ENCODE results near the gene COL6A1.

Gene COL6A1

GRCh38 chr21:45954261-45954660 lies 27.3 kb upstream of the COL6A1 start:
- no peaks in the 10 kb centered on the region for H3K9me3 ChIP-seq (ENCODE audit: control insufficient read depth, insufficient read depth, low read length)
- H3K27ac ChIP-seq (ENCODE audit: low read depth, low read length) = no peak overlapping the region
- H3K4me2 ChIP-seq (ENCODE audit: low read length) = no peak overlapping the region
- H3K9me2 ChIP-seq (replicated peaks; ENCODE audit: control insufficient read depth, low read length) = no peaks in the 10 kb centered on the region
- no peaks in the 10 kb centered on the region for H3F3A ChIP-seq (ENCODE audit: control insufficient read depth, insufficient read depth)
- no peaks in the 10 kb centered on the region for H4K20me1 ChIP-seq (ENCODE audit: control insufficient read depth, insufficient read depth, low read depth, low read length)
- TF ChIP-seq CTCF (IDR thresholded peaks at IDR 0.05; ENCODE audit: low read depth, low read length, poor library complexity, severe bottlenecking) = no peak
- TF ChIP-seq EZH2phosphoT487 (IDR thresholded peaks at IDR 0.05; ENCODE audit: borderline replicate concordance, low read length) = no peak
- no peak overlapping the region for H3K4me3 ChIP-seq (ENCODE audit: low read length)
- H3K4me1 ChIP-seq (ENCODE audit: control insufficient read depth, low read length) = no peaks in the 10 kb centered on the region
- H3K27me3 ChIP-seq (ENCODE audit: control insufficient read depth, low read length) = peaks cover 5% of the 10 kb centered on the region; the same call in 1 of the 2 replicates
- no peaks in the 10 kb centered on the region for H3K36me3 ChIP-seq (ENCODE audit: control insufficient read depth, low read length)
- H3K79me2 ChIP-seq (ENCODE audit: control insufficient read depth, low read length) = no peaks in the 10 kb centered on the region

GRCh38 chr21:45954921-45955320 lies 26.6 kb upstream of the COL6A1 start:
- Histone ChIP-seq H3K27ac (ENCODE audit: low read depth, low read length) (no peak overlapping the region), H3K36me3 (ENCODE audit: control insufficient read depth, low read length) (no peaks in the 10 kb centered on the region), H3K27me3 (ENCODE audit: control insufficient read depth, low read length) (peaks cover 5% of the 10 kb centered on the region; the same call in 1 of the 2 replicates), H4K20me1 (ENCODE audit: control insufficient read depth, insufficient read depth, low read depth, low read length) (no peaks in the 10 kb centered on the region), H3K4me3 (ENCODE audit: low read length) (no peak overlapping the region), H3K79me2 (ENCODE audit: control insufficient read depth, low read length) (no peaks in the 10 kb centered on the region), H3K9me2 (replicated peaks; ENCODE audit: control insufficient read depth, low read length) (no peaks in the 10 kb centered on the region), H3K9me3 (ENCODE audit: control insufficient read depth, insufficient read depth, low read length) (no peaks in the 10 kb centered on the region), H3K4me2 (ENCODE audit: low read length) (no peak overlapping the region), H3K4me1 (ENCODE audit: control insufficient read depth, low read length) (no peaks in the 10 kb centered on the region), H3F3A (ENCODE audit: control insufficient read depth, insufficient read depth) (no peaks in the 10 kb centered on the region)
- no peak for TF ChIP-seq CTCF (IDR thresholded peaks at IDR 0.05; ENCODE audit: low read depth, low read length, poor library complexity, severe bottlenecking)

DNA sequence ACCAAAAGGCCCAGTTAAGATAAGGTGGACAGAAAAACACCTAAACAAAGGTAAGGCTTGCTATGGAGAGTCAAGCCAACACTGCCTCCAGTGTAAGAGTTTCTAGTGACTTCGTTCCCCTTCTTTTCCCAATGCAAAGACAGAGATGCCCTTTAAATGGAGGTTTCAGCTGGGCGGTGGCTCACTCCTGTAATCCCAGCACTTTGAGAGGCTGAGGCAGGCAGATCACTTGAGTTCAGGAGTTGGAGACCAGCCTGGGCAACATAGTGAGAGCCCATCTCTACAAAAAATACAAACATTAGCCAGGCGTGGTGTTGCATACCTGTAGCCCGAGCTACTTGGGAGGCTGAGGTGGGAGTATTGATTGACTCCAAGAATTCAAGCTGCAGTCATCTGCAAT lies 24.0 kb upstream of the COL6A1 start:
- no peak overlapping the region for H3K4me3 ChIP-seq (ENCODE audit: low read length)
- H3K27me3 ChIP-seq (ENCODE audit: control insufficient read depth, low read length) = peaks cover 5% of the 10 kb centered on the region; the same call in 1 of the 2 replicates
- H3F3A ChIP-seq (ENCODE audit: control insufficient read depth, insufficient read depth) = no peaks in the 10 kb centered on the region
- H3K27ac ChIP-seq (ENCODE audit: low read depth, low read length) = no peak overlapping the region
- H3K36me3 ChIP-seq (ENCODE audit: control insufficient read depth, low read length) = no peaks in the 10 kb centered on the region
- no peaks in the 10 kb centered on the region for H4K20me1 ChIP-seq (ENCODE audit: control insufficient read depth, insufficient read depth, low read depth, low read length)
- no peaks in the 10 kb centered on the region for H3K9me2 ChIP-seq (replicated peaks; ENCODE audit: control insufficient read depth, low read length)
- no peaks in the 10 kb centered on the region for H3K4me1 ChIP-seq (ENCODE audit: control insufficient read depth, low read length)
- no peak overlapping the region for H3K4me2 ChIP-seq (ENCODE audit: low read length)
- H3K9me3 ChIP-seq (ENCODE audit: control insufficient read depth, insufficient read depth, low read length) = 0 out of 2 replicates have a peak, but pooled peaks cover 6% of the 10 kb centered on the region
- no peak for TF ChIP-seq EZH2phosphoT487 (IDR thresholded peaks at IDR 0.05; ENCODE audit: borderline replicate concordance, low read length)
- TF ChIP-seq CTCF (IDR thresholded peaks at IDR 0.05; ENCODE audit: low read depth, low read length, poor library complexity, severe bottlenecking) = no peak
- H3K79me2 ChIP-seq (ENCODE audit: control insufficient read depth, low read length) = no peaks in the 10 kb centered on the region

Measured in DOHH2 (cell line).